Measurements from ENCODE around the gene CTIF.
A peak's percentile ranks its signal among the peaks of the same experiment; 100 is the strongest.

The CTIF gene

DNA sequence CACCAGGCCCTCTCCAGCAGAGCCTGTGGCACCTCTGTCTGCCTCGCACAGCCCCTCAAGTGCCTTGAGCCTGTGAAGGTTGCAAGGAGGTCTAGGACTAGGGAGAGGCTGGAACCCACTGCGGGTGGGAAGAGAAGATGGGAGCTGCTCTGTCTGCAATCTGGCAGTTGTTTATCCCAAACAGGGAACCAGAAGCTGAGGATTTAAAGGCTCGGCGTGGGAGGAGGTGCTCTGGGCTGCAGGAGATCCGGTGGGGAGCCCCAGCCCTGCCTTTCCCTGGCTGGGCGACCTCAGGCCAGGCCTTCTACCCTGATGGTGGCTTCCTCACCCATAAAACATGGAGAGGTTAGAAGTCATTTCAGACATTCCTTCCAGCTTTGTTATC lies 237.8 kb downstream of the CTIF start:
- TF ChIP-seq, protein P1, sequence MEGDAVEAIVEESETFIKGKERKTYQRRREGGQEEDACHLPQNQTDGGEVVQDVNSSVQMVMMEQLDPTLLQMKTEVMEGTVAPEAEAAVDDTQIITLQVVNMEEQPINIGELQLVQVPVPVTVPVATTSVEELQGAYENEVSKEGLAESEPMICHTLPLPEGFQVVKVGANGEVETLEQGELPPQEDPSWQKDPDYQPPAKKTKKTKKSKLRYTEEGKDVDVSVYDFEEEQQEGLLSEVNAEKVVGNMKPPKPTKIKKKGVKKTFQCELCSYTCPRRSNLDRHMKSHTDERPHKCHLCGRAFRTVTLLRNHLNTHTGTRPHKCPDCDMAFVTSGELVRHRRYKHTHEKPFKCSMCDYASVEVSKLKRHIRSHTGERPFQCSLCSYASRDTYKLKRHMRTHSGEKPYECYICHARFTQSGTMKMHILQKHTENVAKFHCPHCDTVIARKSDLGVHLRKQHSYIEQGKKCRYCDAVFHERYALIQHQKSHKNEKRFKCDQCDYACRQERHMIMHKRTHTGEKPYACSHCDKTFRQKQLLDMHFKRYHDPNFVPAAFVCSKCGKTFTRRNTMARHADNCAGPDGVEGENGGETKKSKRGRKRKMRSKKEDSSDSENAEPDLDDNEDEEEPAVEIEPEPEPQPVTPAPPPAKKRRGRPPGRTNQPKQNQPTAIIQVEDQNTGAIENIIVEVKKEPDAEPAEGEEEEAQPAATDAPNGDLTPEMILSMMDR (IDR thresholded peaks at IDR 0.05; ENCODE audit: control insufficient read depth, extremely low read depth, insufficient read depth): no peak
- no peak for DNase-seq (ENCODE audit: low read depth)

GRCh38 chr18:48777026-48777743 lies 238.4 kb downstream of the CTIF start:
- TF ChIP-seq, protein P1 (IDR thresholded peaks at IDR 0.05; ENCODE audit: control insufficient read depth, extremely low read depth, insufficient read depth): peak; percentile 93
- DNase-seq (ENCODE audit: low read depth): no peak
- no peak overlapping the region for H3K4me3 ChIP-seq (ENCODE audit: low read depth, low read length)

More for the DNA sequence above, 237.8 kb downstream of the CTIF start:
- H3K4me3 ChIP-seq (ENCODE audit: low read depth, low read length): no peak overlapping the region

DNA sequence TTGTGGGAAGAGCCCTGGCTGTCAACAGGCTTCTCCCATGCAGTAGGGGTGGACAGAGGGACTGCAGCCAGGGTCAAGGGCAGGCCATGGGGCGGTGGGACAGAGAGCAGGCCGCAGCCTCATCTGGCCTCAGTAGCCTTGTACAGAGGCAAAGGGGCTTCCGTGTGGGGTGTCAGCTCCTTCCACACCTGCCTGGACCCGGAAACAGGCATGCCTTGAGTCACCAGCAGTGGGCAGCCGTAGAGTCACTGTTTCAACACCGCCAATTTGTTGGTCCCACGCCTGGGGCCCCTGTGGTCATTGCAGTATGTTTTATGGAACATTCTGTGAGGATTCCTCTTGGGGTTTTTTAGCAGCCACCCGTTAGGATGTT lies 238.9 kb downstream of the CTIF start:
- no peak for DNase-seq (ENCODE audit: low read depth)
- no peak overlapping the region for H3K4me3 ChIP-seq (ENCODE audit: low read depth, low read length)
- TF ChIP-seq, protein P1 (IDR thresholded peaks at IDR 0.05; ENCODE audit: control insufficient read depth, extremely low read depth, insufficient read depth): no peak

DNA sequence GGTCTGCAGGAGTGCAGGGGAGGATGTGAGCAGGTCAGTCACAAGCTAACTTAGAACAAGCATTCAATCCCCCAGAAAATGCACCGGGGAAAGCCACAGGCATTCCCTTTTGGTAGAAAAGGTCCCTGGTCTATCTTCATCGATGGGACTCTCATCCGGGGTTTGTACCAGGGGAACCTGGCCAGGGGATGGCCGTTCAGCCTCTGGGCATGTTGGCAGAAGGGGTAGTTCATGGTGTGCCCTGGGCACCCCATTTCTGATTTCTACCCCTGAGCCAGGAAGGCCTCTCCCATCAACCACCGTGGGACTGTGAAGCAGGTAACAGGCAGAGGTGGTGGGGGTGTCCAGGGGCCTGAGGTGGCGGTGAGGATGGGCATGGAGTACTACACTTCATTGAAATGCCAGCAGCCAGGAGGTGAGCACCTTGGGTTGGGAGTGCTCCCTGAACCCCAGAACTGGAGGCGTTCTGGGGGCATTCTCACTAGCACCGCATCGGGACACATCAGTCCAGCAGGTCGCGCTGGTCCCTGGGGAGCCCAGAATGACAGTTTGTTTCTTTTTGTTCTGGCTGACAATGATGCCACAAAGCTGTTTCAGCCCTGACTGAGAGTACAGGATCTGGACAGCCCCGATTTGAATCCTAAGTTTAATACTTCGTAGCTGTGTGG lies 239.6 kb downstream of the CTIF start:
- TF ChIP-seq, protein P1 (IDR thresholded peaks at IDR 0.05; ENCODE audit: control insufficient read depth, extremely low read depth, insufficient read depth): no peak
- no peak for DNase-seq (ENCODE audit: low read depth)
- H3K4me3 ChIP-seq (ENCODE audit: low read depth, low read length): no peak overlapping the region

DNA sequence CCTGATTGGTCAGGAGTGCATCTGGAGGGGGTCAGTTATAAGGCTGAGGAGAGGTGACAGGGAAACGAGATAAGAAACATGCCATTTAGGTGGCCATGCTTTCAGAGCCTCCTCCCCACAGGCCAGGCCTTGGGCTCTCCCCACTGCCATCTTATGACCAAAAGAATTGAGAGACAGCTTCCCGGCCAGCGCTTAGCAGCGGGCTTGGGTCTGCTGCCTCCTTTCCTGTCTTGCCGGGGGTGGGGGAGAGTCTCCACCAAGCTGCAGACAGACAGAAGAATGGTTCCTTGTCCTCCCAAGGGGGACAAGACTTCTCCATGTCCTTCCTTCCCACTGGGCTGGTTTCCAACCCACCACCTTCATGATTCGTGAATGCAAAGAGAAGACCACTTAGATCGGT lies 240.6 kb downstream of the CTIF start:
- DNase-seq (ENCODE audit: low read depth): no peak
- TF ChIP-seq, protein P1 (IDR thresholded peaks at IDR 0.05; ENCODE audit: control insufficient read depth, extremely low read depth, insufficient read depth): no peak
- no peak overlapping the region for H3K4me3 ChIP-seq (ENCODE audit: low read depth, low read length)

DNA sequence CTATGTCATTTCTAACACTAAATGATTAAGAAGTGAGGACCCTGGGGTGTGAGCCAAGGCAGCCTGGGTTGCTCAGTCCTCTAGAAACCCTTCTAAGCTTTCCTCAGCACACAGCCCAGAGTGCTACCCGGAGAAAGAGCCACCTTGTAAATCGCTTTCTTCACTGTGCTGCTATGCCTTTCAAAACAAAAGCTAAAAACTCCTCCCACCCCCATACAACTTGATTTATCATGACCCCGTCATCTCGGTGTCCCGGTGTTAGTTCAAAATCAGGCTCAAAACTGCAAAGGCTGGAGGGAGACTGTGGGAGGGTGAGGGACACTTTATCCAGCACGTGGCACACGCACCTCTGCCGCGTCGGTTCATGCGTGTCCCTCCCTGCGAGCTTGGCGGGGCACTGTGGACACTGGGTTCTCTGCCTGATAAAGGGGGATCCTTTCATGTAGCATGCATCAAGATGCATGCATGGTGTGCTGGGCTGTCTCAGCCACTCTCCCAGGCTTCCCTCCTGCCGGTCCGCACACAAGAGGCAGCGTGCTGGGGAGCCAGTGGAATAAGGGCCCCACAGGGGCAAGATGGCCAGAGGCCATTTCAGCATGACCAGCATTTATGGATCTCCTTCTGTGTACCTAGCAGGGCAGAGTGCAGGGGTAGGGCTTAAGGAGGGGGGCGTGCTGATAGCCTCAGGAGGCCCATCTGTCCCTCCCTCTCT lies 241.5 kb downstream of the CTIF start:
- H3K4me3 ChIP-seq (ENCODE audit: low read depth, low read length): no peak overlapping the region
- TF ChIP-seq, protein P1 (IDR thresholded peaks at IDR 0.05; ENCODE audit: control insufficient read depth, extremely low read depth, insufficient read depth): no peak
- DNase-seq (ENCODE audit: low read depth): no peak
